Erythroblast (primary cell): Measurements from ENCODE around the gene ARHGAP44.

Experiments used
- DNase-seq, 2 experiments: peaks; one replicate each; lab custom pipeline; 2025; lab: John Stamatoyannopoulos, UW
- GATA1 ChIP-seq: IDR thresholded peaks from 2 replicates; pipeline ENCODE4 v1.6.1; 2011; ENCODE audit warnings: low read depth, mild to moderate bottlenecking, control low read depth, low read length, moderate library complexity
- POLR2A ChIP-seq: IDR thresholded peaks from 2 replicates; pipeline ENCODE4 v1.6.1; 2011; ENCODE audit warnings: mild to moderate bottlenecking, low read length

The ARHGAP44 gene

DNA sequence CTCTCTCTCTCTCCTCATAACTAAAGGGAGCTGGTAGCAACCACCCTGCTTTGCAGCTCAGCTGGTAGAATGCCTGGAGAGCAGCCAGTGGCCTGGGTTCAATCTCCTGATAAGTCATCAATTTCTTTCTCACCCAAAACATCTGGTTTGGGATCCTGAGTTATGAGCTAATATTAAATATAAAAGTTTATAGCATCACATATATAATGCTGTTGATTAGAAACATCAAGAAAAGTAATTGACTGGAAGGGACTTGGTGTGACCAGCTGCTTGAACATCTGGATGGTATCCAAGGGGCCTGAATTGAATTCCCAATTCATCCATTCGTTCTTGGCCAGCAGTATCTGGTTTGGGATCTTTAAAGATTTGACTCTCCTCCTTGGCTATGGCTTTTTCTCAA is 240.8 kb downstream of the ARHGAP44 start:
- TF ChIP-seq POLR2A (no peak), GATA1 (no peak)
- DNase-seq: no peak

DNA sequence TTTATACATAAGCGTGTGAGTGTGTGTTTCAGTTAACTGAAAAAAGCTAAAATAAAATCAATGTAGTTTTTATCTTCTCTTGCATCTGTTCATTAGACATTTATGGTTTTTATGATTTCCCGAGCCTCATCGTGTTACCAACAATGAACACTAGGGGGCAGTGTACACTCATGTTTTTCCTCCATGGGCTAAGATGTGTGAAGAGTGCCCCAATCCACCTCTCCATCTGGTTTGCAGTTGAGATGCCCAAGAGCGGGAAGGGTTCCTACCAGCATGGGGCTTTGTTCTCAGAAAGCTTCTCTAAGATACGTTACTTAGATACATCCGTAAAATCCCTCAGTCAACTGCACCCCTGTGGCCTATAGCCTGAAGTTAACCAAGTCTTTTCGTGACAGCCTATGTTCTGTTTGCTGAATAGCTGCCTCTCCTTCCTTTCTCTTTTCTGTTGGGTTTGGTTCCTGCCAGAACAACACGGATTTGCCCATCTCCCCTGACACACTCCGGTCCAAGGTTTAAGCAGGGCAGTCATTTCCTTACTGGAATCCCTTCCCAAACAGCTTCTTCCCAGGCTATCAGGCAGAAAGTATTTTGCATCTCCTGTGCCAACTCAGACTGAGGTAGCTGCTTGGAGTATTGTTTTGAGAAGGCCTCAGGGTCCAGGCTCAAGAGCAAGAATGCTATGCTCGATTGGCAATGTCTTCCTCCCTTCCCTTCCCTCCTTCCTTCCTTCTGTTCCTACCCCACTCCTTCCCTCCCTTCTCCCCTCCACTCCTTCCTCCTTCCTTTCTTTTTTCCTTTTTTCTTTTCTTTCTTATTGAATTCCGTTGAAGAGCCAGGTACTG is 241.4 kb downstream of the ARHGAP44 start:
- peak; percentile 62 to 75 for DNase-seq
- TF ChIP-seq POLR2A: no peak
- TF ChIP-seq GATA1: no peak

DNA sequence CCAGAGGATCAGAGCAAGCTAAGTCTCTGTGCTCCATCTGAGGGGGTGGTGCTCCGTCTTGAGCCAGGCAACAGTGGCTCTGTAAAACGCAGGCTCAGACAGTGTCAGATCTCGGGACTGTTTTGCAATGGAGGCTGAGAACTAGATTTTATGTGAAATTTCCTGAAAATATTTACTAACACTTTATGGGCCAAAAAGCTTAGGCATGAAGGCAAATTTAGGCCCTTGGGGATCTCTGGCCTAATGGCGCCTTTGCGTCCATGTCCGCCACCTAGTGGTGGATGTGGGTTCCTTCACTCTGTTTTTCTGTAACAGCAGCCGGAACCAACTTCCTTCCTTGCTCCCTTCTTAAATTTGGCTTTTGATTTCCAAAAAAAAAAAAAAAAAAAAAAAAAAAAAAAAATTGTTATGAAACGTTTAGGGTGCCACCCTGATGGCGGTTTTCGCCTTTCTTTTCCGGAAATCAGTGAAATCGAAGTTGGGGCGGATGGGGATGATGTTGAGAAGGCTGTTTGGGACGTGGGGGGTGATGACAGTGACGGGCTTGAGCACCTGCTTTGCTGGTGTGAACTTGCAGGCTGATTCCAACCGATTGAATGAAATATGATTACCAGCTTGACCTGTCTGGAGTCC is 242.5 kb downstream of the ARHGAP44 start:
- TF ChIP-seq POLR2A (no peak), GATA1 (no peak)
- DNase-seq: peak; percentile 61 to 73

DNA sequence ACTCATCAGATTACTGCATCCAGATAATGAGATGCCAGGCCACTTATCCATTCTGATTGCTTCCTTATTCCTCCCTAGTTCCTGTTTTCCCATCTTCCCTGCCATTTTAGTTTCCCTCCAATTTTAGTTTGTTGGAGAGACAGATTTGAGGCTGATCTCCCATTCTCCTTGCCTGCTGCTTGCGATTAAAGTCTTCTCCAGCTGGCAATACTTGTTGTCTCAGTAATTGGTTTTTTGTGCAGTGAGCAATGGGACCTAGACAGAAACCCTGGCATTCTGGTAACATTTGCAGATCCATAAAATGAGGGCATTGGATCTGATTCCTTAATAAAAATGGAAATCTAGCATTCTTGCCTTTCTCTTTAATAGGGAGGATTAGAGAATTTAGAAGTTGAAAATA is 246.1 kb downstream of the ARHGAP44 start:
- DNase-seq: no peak
- no peak for TF ChIP-seq GATA1

DNA sequence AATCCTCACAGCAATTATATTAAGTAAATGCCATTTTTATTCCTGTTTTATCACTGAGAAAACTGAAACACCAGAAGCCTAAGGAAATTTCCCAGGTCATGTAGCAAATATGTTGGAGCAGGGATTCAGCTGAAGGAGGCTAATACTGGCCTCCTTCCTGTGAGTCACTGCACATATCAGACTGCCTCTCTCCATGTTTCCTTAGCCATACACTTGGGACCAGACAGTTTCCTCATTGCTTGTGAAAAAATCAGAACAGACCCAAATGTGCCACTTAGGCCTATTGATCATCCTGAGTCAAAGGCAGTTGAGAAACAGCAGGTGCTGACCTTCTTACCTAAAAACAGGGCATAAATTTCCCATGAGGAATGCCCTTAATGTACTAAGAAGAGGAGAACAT is 247.5 kb downstream of the ARHGAP44 start:
- DNase-seq: no peak
- TF ChIP-seq POLR2A (no peak), GATA1 (no peak)

DNA sequence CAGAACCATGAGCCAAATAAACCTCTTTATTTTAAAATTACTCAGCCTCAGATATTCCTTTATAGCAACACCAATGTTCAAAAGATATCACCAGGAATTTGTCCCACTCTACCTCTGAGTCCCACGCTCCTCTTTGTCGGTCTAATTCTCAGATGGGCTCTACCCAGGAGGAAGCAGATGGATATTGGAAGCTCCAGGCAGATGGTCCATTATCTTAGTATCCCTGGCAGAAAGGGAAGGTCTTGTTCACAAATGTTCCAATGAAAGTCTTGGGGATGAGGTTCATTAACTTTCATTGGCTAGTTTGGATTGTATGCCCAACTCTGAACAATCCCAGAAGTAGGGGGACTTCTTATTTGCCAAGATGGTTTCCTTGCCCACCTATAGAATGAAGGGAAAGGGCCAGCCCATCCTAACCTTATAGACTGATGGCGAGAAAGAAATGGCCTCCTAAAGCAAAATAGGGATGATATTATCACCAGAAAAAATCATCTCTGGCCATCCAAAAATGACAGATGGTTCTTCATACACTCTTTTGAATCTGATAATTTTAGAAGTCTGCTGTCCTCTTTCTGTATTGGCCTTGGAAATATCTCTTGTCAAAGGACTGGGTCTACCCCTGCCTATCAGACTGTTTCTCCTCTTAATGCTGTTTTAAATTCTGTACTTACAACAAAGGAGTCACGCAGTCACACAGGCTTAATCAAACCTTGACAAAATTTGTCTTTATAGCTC is 249.8 kb downstream of the ARHGAP44 start:
- no peak for DNase-seq
- TF ChIP-seq GATA1 (no peak), POLR2A (no peak)
